PC-3 (cell line): ENCODE measurements around the gene SMARCA4. TPM values are rescaled to one million over a fixed set of nuclear protein-coding genes. Genes with fewer than 3 reads are reported as not detected.

Experiments used
- ATAC-seq: fragments of 200-7000 bp; cut with Tn5 transposase; 2 replicates; pipeline ENCODE4 v1.9.1; 2020; ENCODE audit warnings: mild to moderate bottlenecking, moderate library complexity
- BruUV-seq: library from RNA; stranded (reverse); fragments of 400-500 nt; replicated peaks from 2 replicates; lab custom pipeline; 2021; lab: Mats Ljungman, UMichigan
- CTCF ChIA-PET: fragments of 300-600 bp; sonication (Branson Sonifier 250); formaldehyde crosslinking; loops from one replicate; lab custom pipeline; 2022; ENCODE audit warnings: antibody characterized with exemption; lab: Charles Lee
- POLR2A ChIA-PET: fragments of 300-600 bp; sonication (Branson Sonifier 250); formaldehyde crosslinking; loops from one replicate; lab custom pipeline; 2022; ENCODE audit warnings: antibody characterized with exemption; ENCODE audit not compliant: unreplicated experiment; lab: Charles Lee
- DNase-seq: peaks from one replicate; pipeline ENCODE4 v3.0.0-alpha.2; 2015
- H2AFZ ChIP-seq: fragments of 300-600 bp; sonication (generic); 2 replicates; pipeline ENCODE4 v1.6.0; 2016; ENCODE audit warnings: antibody characterized with exemption, low read length
- H3F3A ChIP-seq: fragments of 300-600 bp; sonication (generic); one replicate; pipeline ENCODE4 v1.6.0; 2017; ENCODE audit warnings: antibody characterized with exemption, low read length, control low read depth, mild to moderate bottlenecking; ENCODE audit not compliant: unreplicated experiment
- H3K27ac ChIP-seq: fragments of 300-600 bp; sonication (generic); 2 replicates; pipeline ENCODE4 v1.5.1; 2016; ENCODE audit warnings: mild to moderate bottlenecking, low read length
- H3K27me3 ChIP-seq: fragments of 300-600 bp; sonication (generic); 2 replicates; pipeline ENCODE4 v1.6.1; 2016; ENCODE audit warnings: low read length, mixed read lengths
- H3K36me3 ChIP-seq: fragments of 300-600 bp; sonication (generic); 2 replicates; pipeline ENCODE4 v1.6.1; 2016; ENCODE audit warnings: low read depth, mixed run types, low read length, mixed read lengths
- H3K4me1 ChIP-seq: fragments of 300-600 bp; sonication (generic); 2 replicates; pipeline ENCODE4 v1.5.1; 2016; ENCODE audit warnings: low read length; ENCODE audit not compliant: insufficient read depth
- H3K4me2 ChIP-seq: fragments of 300-600 bp; sonication (generic); 2 replicates; pipeline ENCODE4 v1.6.0; 2016; ENCODE audit warnings: low read length
- H3K4me3 ChIP-seq: fragments of 300-600 bp; sonication (generic); 2 replicates; pipeline ENCODE4 v1.5.1; 2016; ENCODE audit warnings: mild to moderate bottlenecking, low read length, mixed read lengths
- H3K79me2 ChIP-seq: fragments of 300-600 bp; sonication (generic); 2 replicates; pipeline ENCODE4 v1.6.1; 2017; ENCODE audit warnings: low read length, mixed read lengths
- H3K9ac ChIP-seq: fragments of 300-600 bp; sonication (generic); 2 replicates; pipeline ENCODE4 v1.6.0; 2016; ENCODE audit warnings: mild to moderate bottlenecking, low read length
- H3K9me2 ChIP-seq: fragments of 300-600 bp; sonication (generic); replicated peaks from 2 replicates; pipeline ENCODE4 v1.6.1; 2016; ENCODE audit warnings: mixed run types, low read length, mixed read lengths
- H3K9me3 ChIP-seq: fragments of 300-600 bp; sonication (generic); 2 replicates; pipeline ENCODE4 v1.6.1; 2016; ENCODE audit warnings: low read length, mixed read lengths
- H4K20me1 ChIP-seq: fragments of 300-600 bp; sonication (generic); 2 replicates; pipeline ENCODE4 v1.6.1; 2016; ENCODE audit warnings: low read length, mixed read lengths
- EZH2 ChIP-seq: fragments of 300-600 bp; sonication (generic); IDR thresholded peaks from one replicate; pipeline ENCODE4 v1.6.1; 2017; ENCODE audit warnings: antibody characterized with exemption, mild to moderate bottlenecking, low read length; ENCODE audit not compliant: unreplicated experiment
- EZH2phosphoT487 ChIP-seq: fragments of 300-600 bp; sonication (generic); IDR thresholded peaks from 2 replicates; pipeline ENCODE4 v1.6.1; 2018; ENCODE audit warnings: mild to moderate bottlenecking, antibody characterized with exemption, low read length, borderline replicate concordance
- intact Hi-C: fragments of 100-400 bp; cut with micrococcal nuclease; formaldehyde crosslinking; loops from 2 replicates; pipeline ENCODE4 v1.9.0; 2023
- total RNA-seq: library from RNA; depleted of rRNA; stranded (reverse); fragments of >200 nt; gene quantifications from 2 replicates; pipeline ENCODE4 v1.2.3, GENCODE V29; 2014
- TF ChIP-seq, protein P1 (sequence below): fragments of 300-600 bp; sonication (generic); conservative IDR thresholded peaks from 2 replicates; pipeline ENCODE4 v1.5.1; 2017; ENCODE audit warnings: antibody characterized with exemption, low read depth, mild to moderate bottlenecking, low read length

The SMARCA4 gene
- total RNA-seq, 1 experiment from 2014 or later, result 197 TPM

DNA sequence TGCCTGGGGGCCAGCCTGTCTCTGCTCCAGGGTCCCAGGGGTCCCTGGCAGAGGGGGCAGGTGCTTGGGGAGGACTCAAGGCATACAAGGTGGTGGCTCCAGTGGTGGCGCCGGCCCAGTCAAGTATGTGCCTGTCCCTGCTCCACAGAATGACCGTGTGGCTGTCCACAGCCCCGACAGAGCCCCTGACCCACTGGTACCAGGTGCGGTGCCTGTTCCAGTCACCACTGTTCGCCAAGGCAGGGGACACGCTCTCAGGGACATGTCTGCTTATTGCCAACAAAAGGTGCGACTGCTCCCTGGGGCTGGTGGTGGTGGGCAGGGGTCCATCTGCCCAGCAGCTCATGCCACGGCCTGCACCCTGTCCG is 40.6 kb upstream of the SMARCA4 start:
- no TSS peak for BruUV-seq
- Histone ChIP-seq H3K9ac (no peak overlapping the region), H3F3A (no peaks in the 10 kb centered on the region), H3K27ac (no peak overlapping the region), H3K79me2 (no peaks in the 10 kb centered on the region), H3K27me3 (no peaks in the 10 kb centered on the region), H3K36me3 (peaks cover 25% of the 10 kb centered on the region; the same call in 1 of the 2 replicates), H3K4me1 (peaks cover 9% of the 10 kb centered on the region), H3K9me2 (no peaks in the 10 kb centered on the region), H2AFZ (no peak overlapping the region), H3K4me3 (no peak overlapping the region), H3K4me2 (no peak overlapping the region), H4K20me1 (no peaks in the 10 kb centered on the region), H3K9me3 (no peaks in the 10 kb centered on the region)
- ATAC-seq (no peak), DNase-seq (no peak)
- TF ChIP-seq EZH2phosphoT487, result no peak
- no peak for TF ChIP-seq EZH2
- TF ChIP-seq, protein P1, sequence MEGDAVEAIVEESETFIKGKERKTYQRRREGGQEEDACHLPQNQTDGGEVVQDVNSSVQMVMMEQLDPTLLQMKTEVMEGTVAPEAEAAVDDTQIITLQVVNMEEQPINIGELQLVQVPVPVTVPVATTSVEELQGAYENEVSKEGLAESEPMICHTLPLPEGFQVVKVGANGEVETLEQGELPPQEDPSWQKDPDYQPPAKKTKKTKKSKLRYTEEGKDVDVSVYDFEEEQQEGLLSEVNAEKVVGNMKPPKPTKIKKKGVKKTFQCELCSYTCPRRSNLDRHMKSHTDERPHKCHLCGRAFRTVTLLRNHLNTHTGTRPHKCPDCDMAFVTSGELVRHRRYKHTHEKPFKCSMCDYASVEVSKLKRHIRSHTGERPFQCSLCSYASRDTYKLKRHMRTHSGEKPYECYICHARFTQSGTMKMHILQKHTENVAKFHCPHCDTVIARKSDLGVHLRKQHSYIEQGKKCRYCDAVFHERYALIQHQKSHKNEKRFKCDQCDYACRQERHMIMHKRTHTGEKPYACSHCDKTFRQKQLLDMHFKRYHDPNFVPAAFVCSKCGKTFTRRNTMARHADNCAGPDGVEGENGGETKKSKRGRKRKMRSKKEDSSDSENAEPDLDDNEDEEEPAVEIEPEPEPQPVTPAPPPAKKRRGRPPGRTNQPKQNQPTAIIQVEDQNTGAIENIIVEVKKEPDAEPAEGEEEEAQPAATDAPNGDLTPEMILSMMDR, result no peak
- CTCF ChIA-PET, result no interaction called here
- intact Hi-C loops, result no loop called here
- POLR2A ChIA-PET, result no interaction called here

DNA sequence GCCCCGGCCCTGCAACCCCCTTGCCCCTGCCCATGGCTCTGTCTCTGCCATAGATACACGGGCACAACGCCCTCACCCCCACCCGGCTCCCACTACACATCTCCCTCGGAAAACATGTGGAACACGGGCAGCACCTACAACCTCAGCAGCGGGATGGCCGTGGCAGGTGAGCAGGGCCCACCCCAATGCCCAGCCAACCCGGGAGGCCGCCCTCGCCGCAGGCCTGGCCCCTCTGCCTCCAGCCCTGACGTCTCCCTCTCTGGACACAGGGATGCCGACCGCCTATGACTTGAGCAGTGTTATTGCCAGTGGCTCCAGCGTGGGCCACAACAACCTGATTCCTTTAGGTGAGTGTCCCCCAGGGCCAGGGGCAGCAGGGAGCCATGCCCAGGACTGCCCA is 40.0 kb upstream of the SMARCA4 start:
- no peak for DNase-seq
- Histone ChIP-seq H3K27me3 (no peaks in the 10 kb centered on the region), H3K27ac (no peak overlapping the region), H3F3A (no peaks in the 10 kb centered on the region), H3K36me3 (peaks cover 25% of the 10 kb centered on the region; the same call in 1 of the 2 replicates), H3K4me2 (no peak overlapping the region), H3K9me2 (no peaks in the 10 kb centered on the region), H3K9ac (no peak overlapping the region), H3K9me3 (no peaks in the 10 kb centered on the region), H3K4me1 (peaks cover 4% of the 10 kb centered on the region), H3K79me2 (no peaks in the 10 kb centered on the region), H2AFZ (no peak overlapping the region), H3K4me3 (no peak overlapping the region), H4K20me1 (no peaks in the 10 kb centered on the region)
- TF ChIP-seq EZH2, result no peak
- TF ChIP-seq, protein P1, result no peak
- no peak for TF ChIP-seq EZH2phosphoT487
- ATAC-seq, result 0 out of 2 replicates have a peak, but pooled peaks have one; percentile 7
- intact Hi-C loops, result no loop called here
- no TSS peak for BruUV-seq
- ChIA-PET POLR2A (no interaction called here), CTCF (no interaction called here)

DNA sequence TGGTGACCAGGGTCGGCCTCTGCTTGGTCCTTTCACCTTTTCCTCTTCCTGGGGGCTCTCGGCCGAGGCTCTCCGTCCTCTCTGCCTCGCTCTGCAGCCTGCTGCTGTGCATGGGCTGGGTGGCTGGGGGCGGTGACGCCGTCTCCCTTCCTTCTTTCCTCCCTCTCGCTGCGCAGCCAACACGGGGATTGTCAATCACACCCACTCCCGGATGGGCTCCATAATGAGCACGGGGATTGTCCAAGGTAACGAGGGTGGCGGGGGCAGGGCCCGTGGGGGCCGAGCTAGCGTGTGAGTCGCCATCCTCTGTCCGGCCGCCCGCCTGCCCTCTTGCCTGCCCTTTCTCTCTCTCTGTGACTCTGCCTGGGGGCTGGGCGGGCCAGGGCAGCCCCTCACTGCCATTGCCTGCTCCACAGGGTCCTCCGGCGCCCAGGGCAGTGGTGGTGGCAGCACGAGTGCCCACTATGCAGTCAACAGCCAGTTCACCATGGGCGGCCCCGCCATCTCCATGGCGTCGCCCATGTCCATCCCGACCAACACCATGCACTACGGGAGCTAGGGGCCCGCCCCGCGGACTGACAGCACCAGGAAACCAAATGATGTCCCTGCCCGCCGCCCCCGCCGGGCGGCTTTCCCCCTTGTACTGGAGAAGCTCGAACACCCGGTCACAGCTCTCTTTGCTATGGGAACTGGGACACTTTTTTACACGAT is 39.5 kb upstream of the SMARCA4 start:
- TF ChIP-seq, protein P1, result no peak
- no peak for TF ChIP-seq EZH2
- TF ChIP-seq EZH2phosphoT487, result no peak
- H4K20me1 ChIP-seq, result no peaks in the 10 kb centered on the region
- H3K4me3 ChIP-seq, result no peak overlapping the region
- H3K4me1 ChIP-seq, result no peaks in the 10 kb centered on the region
- H3K36me3 ChIP-seq, result peaks cover 25% of the 10 kb centered on the region; the same call in 1 of the 2 replicates
- no peak overlapping the region for H3K9ac ChIP-seq
- H3K9me3 ChIP-seq, result no peaks in the 10 kb centered on the region
- DNase-seq, result no peak
- ChIA-PET CTCF (interaction anchor here (0.6 kb wide), 1 partner anchor 1757 kb away, joined by 3 read pairs; no protein-coding TSS in a partner anchor), POLR2A (no interaction called here)
- H2AFZ ChIP-seq, result no peak overlapping the region
- H3K4me2 ChIP-seq, result no peak overlapping the region
- no peaks in the 10 kb centered on the region for H3K27me3 ChIP-seq
- no peaks in the 10 kb centered on the region for H3K79me2 ChIP-seq
- H3F3A ChIP-seq, result no peaks in the 10 kb centered on the region
- intact Hi-C loops, result no loop called here
- no peaks in the 10 kb centered on the region for H3K9me2 ChIP-seq
- H3K27ac ChIP-seq, result no peak overlapping the region
- TSS peak; percentile 31 for BruUV-seq
- ATAC-seq, result 0 out of 2 replicates have a peak, but pooled peaks have one; percentile 5
